ENCODE data around the gene CABCOCO1. TPM values are rescaled to one million over a fixed set of nuclear protein-coding genes. Genes with fewer than 3 reads are reported as not detected.
"Not testable (repeated sequence)": the region's sequence is repeated elsewhere in the genome, so short reads cannot be mapped to it uniquely, and the experiment has no call there.

The CABCOCO1 gene
- total RNA-seq, 2 experiments from 2014 or later: not detected

- Mint-ChIP-seq H3K36me3 (ENCODE audit: low read depth) (no peaks in the 10 kb centered on the region), H3K27me3 (ENCODE audit: low read depth) (peaks cover 21% of the 10 kb centered on the region), H3K4me3 (no peak overlapping the region), H3K4me1 (ENCODE audit: low read depth) (no peaks in the 10 kb centered on the region), H3K27ac (no peak overlapping the region), H3K9me3 (no peaks in the 10 kb centered on the region)
- no peak for DNase-seq
- CTCF ChIA-PET: no interaction called here
- intact Hi-C loops (cut with micrococcal nuclease): loop anchor here (5.0 kb wide), 1 partner anchor 913 kb away; no protein-coding TSS in a partner anchor
Observed at GRCh38 chr10:61730671-61731070, 67.9 kb downstream of the CABCOCO1 start.

DNA sequence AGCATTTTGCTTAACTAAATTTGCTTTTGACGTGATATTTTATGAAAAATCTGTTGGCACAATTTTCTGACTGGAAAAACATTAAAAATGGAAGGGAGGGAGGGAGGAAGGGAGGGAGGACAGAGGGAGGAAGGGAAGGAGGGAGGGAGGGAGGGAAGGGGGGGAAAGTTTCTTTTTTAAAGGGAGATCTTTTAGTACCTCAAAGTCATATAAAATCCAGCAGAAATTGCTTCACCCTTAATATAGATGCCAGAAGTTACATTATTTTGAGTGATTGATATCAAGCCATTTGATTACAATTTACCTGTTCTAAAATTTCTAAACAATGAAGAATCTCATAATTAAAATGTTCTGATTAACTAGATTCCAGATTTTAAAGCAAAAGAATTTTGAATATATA lies 68.9 kb downstream of the CABCOCO1 start:
- Mint-ChIP-seq H3K4me1 (ENCODE audit: low read depth) (no peaks in the 10 kb centered on the region), H3K27ac (no peak overlapping the region), H3K4me3 (no peak overlapping the region), H3K36me3 (ENCODE audit: low read depth) (no peaks in the 10 kb centered on the region), H3K9me3 (no peaks in the 10 kb centered on the region), H3K27me3 (ENCODE audit: low read depth) (peaks cover 22% of the 10 kb centered on the region)
- no peak for DNase-seq
- intact Hi-C loops (cut with micrococcal nuclease): loop anchor here (5.0 kb wide), 1 partner anchor 914 kb away; no protein-coding TSS in a partner anchor
- CTCF ChIA-PET: no interaction called here

GRCh38 chr10:61732629-61733278 lies 70.0 kb downstream of the CABCOCO1 start:
- no peaks in the 10 kb centered on the region for H3K4me1 Mint-ChIP-seq (ENCODE audit: low read depth)
- H3K27me3 Mint-ChIP-seq (ENCODE audit: low read depth): peaks cover 30% of the 10 kb centered on the region
- no peaks in the 10 kb centered on the region for H3K36me3 Mint-ChIP-seq (ENCODE audit: low read depth)
- no peaks in the 10 kb centered on the region for H3K9me3 Mint-ChIP-seq
- intact Hi-C loops (cut with micrococcal nuclease): loop anchor here (1.0 to 5.0 kb wide), 2 partner anchors 591 to 915 kb away; no protein-coding TSS in a partner anchor
- H3K27ac Mint-ChIP-seq: no peak overlapping the region
- no peak overlapping the region for H3K4me3 Mint-ChIP-seq
- no peak for DNase-seq
- CTCF ChIA-PET: interaction anchor here (0.6 to 1.2 kb wide), 4 partner anchors 18 to 913 kb away, joined by 3 to 6 read pairs (median 4); no protein-coding TSS in a partner anchor

DNA sequence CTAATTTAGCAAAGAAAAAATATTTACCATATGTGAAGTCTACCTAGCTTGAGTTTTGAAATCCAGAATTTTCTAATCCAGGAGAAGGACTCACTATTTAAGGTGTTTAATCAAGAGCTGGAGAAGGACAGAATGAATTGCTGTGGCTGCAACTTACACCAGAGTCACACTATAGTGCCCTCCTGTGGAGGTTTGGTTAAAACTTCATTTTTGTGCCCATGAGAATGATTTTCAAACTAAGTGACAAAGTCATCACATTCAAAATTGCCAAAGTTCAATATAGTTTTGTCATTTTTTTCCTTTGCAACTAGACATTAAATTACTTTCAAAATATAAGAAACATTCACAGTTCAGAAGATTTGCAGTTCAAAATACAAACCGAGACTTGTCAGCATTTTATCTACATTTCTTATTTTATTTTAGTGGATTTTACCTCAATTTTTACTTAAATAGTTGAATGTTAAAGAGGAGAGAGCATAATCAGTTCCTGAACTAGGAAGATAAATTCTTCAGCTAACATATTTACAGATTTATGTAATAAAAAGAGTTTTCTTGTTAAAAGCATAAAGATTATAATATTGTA lies 70.7 kb downstream of the CABCOCO1 start:
- no peak overlapping the region for H3K4me3 Mint-ChIP-seq
- intact Hi-C loops (cut with micrococcal nuclease): loop anchor here (1.0 to 5.0 kb wide), 2 partner anchors 592 to 916 kb away; no protein-coding TSS in a partner anchor
- H3K4me1 Mint-ChIP-seq (ENCODE audit: low read depth): no peaks in the 10 kb centered on the region
- no peaks in the 10 kb centered on the region for H3K9me3 Mint-ChIP-seq
- no peaks in the 10 kb centered on the region for H3K36me3 Mint-ChIP-seq (ENCODE audit: low read depth)
- H3K27ac Mint-ChIP-seq: no peak overlapping the region
- peaks cover 30% of the 10 kb centered on the region for H3K27me3 Mint-ChIP-seq (ENCODE audit: low read depth)
- peak; percentile 37 for DNase-seq
- CTCF ChIA-PET: interaction anchor here (0.6 to 2.8 kb wide), 7 partner anchors 17 to 914 kb away, joined by 3 to 12 read pairs (median 4); no protein-coding TSS in a partner anchor

DNA sequence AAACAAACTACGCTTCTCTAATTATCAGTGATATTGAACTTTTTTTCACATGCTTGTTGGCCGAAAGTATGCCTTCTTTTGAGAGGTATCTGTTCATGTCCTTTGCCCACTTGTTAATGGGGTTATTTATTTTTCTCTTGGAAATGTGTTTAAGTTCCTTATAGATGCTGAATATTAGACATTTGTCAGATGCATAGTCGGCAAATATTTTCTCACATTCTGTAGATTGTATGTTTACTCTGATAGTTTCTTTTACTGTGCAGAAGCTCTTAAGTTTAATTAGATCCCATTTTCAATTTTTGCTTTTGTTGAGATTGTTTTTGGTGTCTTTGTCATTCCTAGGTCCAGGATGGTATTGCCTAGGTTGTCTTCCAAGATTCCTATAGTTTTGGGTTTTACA lies 73.2 kb downstream of the CABCOCO1 start:
- DNase-seq: no peak
- H3K27ac Mint-ChIP-seq: no peak overlapping the region
- H3K4me1 Mint-ChIP-seq (ENCODE audit: low read depth): no peaks in the 10 kb centered on the region
- H3K4me3 Mint-ChIP-seq: no peak overlapping the region
- intact Hi-C loops (cut with micrococcal nuclease): no loop called here
- no peaks in the 10 kb centered on the region for H3K36me3 Mint-ChIP-seq (ENCODE audit: low read depth)
- H3K27me3 Mint-ChIP-seq (ENCODE audit: low read depth): peaks cover 18% of the 10 kb centered on the region
- no peaks in the 10 kb centered on the region for H3K9me3 Mint-ChIP-seq
- CTCF ChIA-PET: interaction anchor here (0.6 to 2.8 kb wide), 6 partner anchors 9 to 615 kb away, joined by 3 to 12 read pairs (median 6); no protein-coding TSS in a partner anchor

GRCh38 chr10:61737455-61737854 lies 74.7 kb downstream of the CABCOCO1 start:
- H3K27me3 Mint-ChIP-seq (ENCODE audit: low read depth): peaks cover 13% of the 10 kb centered on the region
- H3K27ac Mint-ChIP-seq; DNase-seq; H3K4me1 Mint-ChIP-seq (ENCODE audit: low read depth); H3K9me3 Mint-ChIP-seq; H3K36me3 Mint-ChIP-seq (ENCODE audit: low read depth); intact Hi-C loops (cut with micrococcal nuclease); H3K4me3 Mint-ChIP-seq: not testable (repeated sequence)
- CTCF ChIA-PET: interaction anchor here (1.2 kb wide), 1 partner anchor 98 kb away, joined by 3 read pairs; no protein-coding TSS in a partner anchor

DNA sequence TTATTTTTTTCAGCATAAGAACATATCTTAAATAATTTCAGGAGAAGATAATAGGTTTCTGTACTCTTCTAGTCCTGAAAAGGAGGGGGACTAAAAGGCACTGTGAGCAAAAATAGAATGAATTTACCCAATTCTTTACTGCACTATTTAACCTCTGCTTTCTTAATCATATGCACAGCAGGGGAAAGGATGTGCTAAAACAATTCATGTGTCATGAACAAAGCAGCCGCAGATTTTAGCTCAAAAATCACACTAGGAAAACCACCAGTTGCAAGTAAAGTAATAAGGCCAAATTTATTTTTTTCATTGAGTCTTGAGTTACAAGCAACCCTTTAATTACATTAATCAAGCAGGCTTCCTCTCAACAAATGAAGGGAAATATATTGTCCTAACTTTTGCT lies 80.1 kb downstream of the CABCOCO1 start:
- Mint-ChIP-seq H3K9me3 (no peaks in the 10 kb centered on the region), H3K4me1 (ENCODE audit: low read depth) (no peaks in the 10 kb centered on the region), H3K36me3 (ENCODE audit: low read depth) (no peaks in the 10 kb centered on the region), H3K4me3 (no peak overlapping the region), H3K27me3 (ENCODE audit: low read depth) (no peaks in the 10 kb centered on the region), H3K27ac (no peak overlapping the region)
- CTCF ChIA-PET: interaction anchor here (3.1 kb wide), 1 partner anchor 8 kb away, joined by 7 read pairs; no protein-coding TSS in a partner anchor
- intact Hi-C loops (cut with micrococcal nuclease): no loop called here
- DNase-seq: no peak

- DNase-seq: peak; percentile 25
Observed at GRCh38 chr10:61744469-61744868, 81.7 kb downstream of the CABCOCO1 start.

GRCh38 chr10:61746377-61746776 lies 83.6 kb downstream of the CABCOCO1 start:
- Mint-ChIP-seq H3K27ac (no peak overlapping the region), H3K9me3 (no peaks in the 10 kb centered on the region), H3K36me3 (ENCODE audit: low read depth) (no peaks in the 10 kb centered on the region), H3K4me3 (no peak overlapping the region), H3K4me1 (ENCODE audit: low read depth) (peaks cover 9% of the 10 kb centered on the region), H3K27me3 (ENCODE audit: low read depth) (no peaks in the 10 kb centered on the region)
- CTCF ChIA-PET: interaction anchor here (1.2 kb wide), 2 partner anchors 121 to 605 kb away, joined by 3 read pairs; no protein-coding TSS in a partner anchor
- intact Hi-C loops (cut with micrococcal nuclease): no loop called here
- no peak for DNase-seq

More at GRCh38 chr10:61744469-61744868, 81.7 kb downstream of the CABCOCO1 start:
- intact Hi-C loops (cut with micrococcal nuclease): no loop called here
- no peaks in the 10 kb centered on the region for H3K4me1 Mint-ChIP-seq (ENCODE audit: low read depth)
- no peaks in the 10 kb centered on the region for H3K36me3 Mint-ChIP-seq (ENCODE audit: low read depth)
- no peak overlapping the region for H3K27ac Mint-ChIP-seq
- H3K4me3 Mint-ChIP-seq: no peak overlapping the region
- H3K9me3 Mint-ChIP-seq: no peaks in the 10 kb centered on the region
- CTCF ChIA-PET: interaction anchor here (0.6 to 3.1 kb wide), 3 partner anchors 10 to 192 kb away, joined by 3 to 7 read pairs (median 5); no protein-coding TSS in a partner anchor
- H3K27me3 Mint-ChIP-seq (ENCODE audit: low read depth): no peaks in the 10 kb centered on the region

DNA sequence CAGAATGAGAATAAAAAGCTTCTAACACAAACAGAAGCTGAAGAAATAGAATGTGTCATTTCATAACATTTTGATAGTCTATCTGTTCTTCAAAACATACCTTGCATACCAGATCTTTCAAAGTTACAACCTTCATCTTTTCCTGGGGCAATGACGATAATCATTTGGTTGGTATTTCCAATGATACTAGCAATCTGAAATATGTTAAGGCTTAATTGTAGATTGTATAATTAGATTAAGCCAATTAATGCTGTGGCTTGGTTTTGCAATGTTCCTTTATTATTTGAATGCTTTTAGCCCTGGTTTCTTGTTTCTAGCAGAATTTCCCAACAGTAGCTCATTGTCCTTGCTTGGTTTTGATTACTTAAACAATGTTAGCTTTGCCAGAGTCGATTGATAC lies 84.6 kb downstream of the CABCOCO1 start:
- Mint-ChIP-seq H3K27ac (no peak overlapping the region), H3K4me3 (no peak overlapping the region), H3K36me3 (ENCODE audit: low read depth) (no peaks in the 10 kb centered on the region), H3K4me1 (ENCODE audit: low read depth) (peaks cover 18% of the 10 kb centered on the region), H3K27me3 (ENCODE audit: low read depth) (no peaks in the 10 kb centered on the region), H3K9me3 (no peaks in the 10 kb centered on the region)
- DNase-seq: no peak
- CTCF ChIA-PET: interaction anchor here (0.6 to 1.2 kb wide), 2 partner anchors 43 to 121 kb away, joined by 3 to 6 read pairs; no protein-coding TSS in a partner anchor
- intact Hi-C loops (cut with micrococcal nuclease): no loop called here

- Mint-ChIP-seq H3K4me1 (ENCODE audit: low read depth) (peaks cover 28% of the 10 kb centered on the region), H3K36me3 (ENCODE audit: low read depth) (no peaks in the 10 kb centered on the region), H3K4me3 (no peak overlapping the region), H3K9me3 (no peaks in the 10 kb centered on the region), H3K27me3 (ENCODE audit: low read depth) (no peaks in the 10 kb centered on the region), H3K27ac (no peak overlapping the region)
- CTCF ChIA-PET: interaction anchor here (0.6 to 4.3 kb wide), 4 partner anchors 14 to 262 kb away, joined by 3 to 30 read pairs (median 8); no protein-coding TSS in a partner anchor
- no peak for DNase-seq
- intact Hi-C loops (cut with micrococcal nuclease): no loop called here
Observed at GRCh38 chr10:61749291-61749690, 86.6 kb downstream of the CABCOCO1 start.

DNA sequence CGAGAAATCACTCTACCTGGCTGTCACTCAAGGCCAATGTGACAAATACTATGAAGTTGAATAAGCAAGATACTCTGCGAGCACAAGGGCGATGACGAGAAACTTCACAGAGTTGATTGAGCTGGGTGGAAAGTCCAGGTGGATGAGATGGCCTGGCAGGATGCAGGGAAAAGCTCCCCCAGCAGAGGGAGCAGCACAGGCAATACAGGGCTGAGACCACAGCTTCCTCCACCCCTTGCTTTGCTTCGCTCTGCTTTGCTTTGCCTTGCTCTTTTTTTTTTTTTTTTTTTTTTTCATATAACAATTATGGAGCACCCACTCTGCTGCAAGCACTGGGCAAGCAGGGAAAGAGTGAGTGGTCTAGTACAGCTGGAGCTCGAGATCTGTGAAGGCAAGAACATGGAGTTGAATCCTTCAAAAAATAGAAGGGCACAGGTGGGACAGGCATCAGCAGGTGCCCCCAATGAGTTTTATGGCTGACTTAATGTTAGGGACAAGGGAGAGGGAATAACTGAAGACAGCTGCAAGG lies 88.3 kb downstream of the CABCOCO1 start:
- DNase-seq: peak; percentile 85
- Mint-ChIP-seq H3K36me3 (ENCODE audit: low read depth) (no peaks in the 10 kb centered on the region), H3K27ac (peak overlapping the region; percentile 14), H3K4me3 (no peak overlapping the region), H3K27me3 (ENCODE audit: low read depth) (no peaks in the 10 kb centered on the region), H3K9me3 (no peaks in the 10 kb centered on the region), H3K4me1 (ENCODE audit: low read depth) (peaks cover 38% of the 10 kb centered on the region)
- CTCF ChIA-PET: interaction anchor here (0.5 to 4.3 kb wide), 33 partner anchors 9 to 565 kb away, joined by 3 to 30 read pairs (median 5); partner anchors contain the start of gene RTKN2
- intact Hi-C loops (cut with micrococcal nuclease): loop anchor here (1.0 to 10.0 kb wide), 9 partner anchors 68 to 676 kb away; no protein-coding TSS in a partner anchor

Measured in activated naive CD4-positive, alpha-beta T cell treated with anti-CD3 and anti-CD28 coated beads for 36 hours (primary cell).